ENCODE results near the gene RNF167.

The RNF167 gene

GRCh38 chr17:4935650-4936049 is 4.4 kb upstream of the RNF167 start:
- TF ChIP-seq CTBP1 (IDR thresholded peaks at IDR 0.05; ENCODE audit: borderline replicate concordance) (no peak), ARNT (IDR thresholded peaks at IDR 0.05) (no peak), TARDBP (IDR thresholded peaks at IDR 0.05) (no peak), ELF4 (IDR thresholded peaks at IDR 0.05) (no peak), SP1 (IDR thresholded peaks at IDR 0.05) (no peak), BHLHE40 (IDR thresholded peaks at IDR 0.05; ENCODE audit: borderline replicate concordance) (no peak), FOXM1 (IDR thresholded peaks at IDR 0.05; ENCODE audit: borderline replicate concordance) (no peak), ZNF384 (IDR thresholded peaks at IDR 0.05) (no peak), HDGF (IDR thresholded peaks at IDR 0.05; ENCODE audit: borderline replicate concordance) (no peak), FOXK2 (IDR thresholded peaks at IDR 0.05) (no peak), FOXA1 (IDR thresholded peaks at IDR 0.05) (no peak), SUZ12 (IDR thresholded peaks at IDR 0.05) (no peak), PKNOX1 (IDR thresholded peaks at IDR 0.05) (no peak), L3MBTL2 (conservative IDR thresholded peaks at IDR 0.05) (no peak), NFRKB (IDR thresholded peaks at IDR 0.05) (no peak), LEF1 (IDR thresholded peaks at IDR 0.05; ENCODE audit: borderline replicate concordance) (no peak)
- POLR2A ChIA-PET = interaction anchor here (1.4 kb wide), 1 partner anchor 13 kb away, joined by 6 read pairs; no protein-coding TSS in a partner anchor
- CTCF ChIA-PET = no interaction called here
- DNase-seq (ENCODE audit: extremely low spot score) = no peak

DNA sequence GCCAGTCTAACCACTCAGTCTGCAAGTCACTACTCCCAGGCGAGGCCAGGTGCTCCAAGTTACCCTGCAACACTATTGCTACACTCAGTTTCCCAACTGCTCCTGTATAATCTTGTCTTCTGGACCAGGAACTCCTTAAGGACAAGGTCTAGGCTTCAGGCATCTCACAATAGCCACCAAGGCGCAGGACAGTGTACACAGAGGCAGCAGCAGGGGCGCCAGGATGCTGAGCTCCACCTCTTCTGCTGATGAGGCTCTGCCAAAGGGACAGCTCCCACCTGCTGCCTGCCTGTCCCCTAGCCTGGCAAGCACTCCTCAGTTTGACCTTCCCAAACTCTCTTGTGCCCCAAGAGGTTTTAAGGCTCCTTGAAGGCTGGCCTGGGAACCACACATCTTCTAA is 3.6 kb upstream of the RNF167 start:
- TF ChIP-seq CTBP1 (IDR thresholded peaks at IDR 0.05; ENCODE audit: borderline replicate concordance) = no peak
- no peak for TF ChIP-seq FOXM1 (IDR thresholded peaks at IDR 0.05; ENCODE audit: borderline replicate concordance)
- no peak for TF ChIP-seq TARDBP (IDR thresholded peaks at IDR 0.05)
- TF ChIP-seq SUZ12 (IDR thresholded peaks at IDR 0.05) = no peak
- TF ChIP-seq ELF4 (IDR thresholded peaks at IDR 0.05) = no peak
- no peak for TF ChIP-seq FOXA1 (IDR thresholded peaks at IDR 0.05)
- TF ChIP-seq LEF1 (IDR thresholded peaks at IDR 0.05; ENCODE audit: borderline replicate concordance) = no peak
- ChIA-PET POLR2A (interaction anchor here (1.1 to 1.5 kb wide), 3 partner anchors 12 to 27 kb away, joined by 3 to 6 read pairs (median 5); partner anchors contain the start of gene PFN1), CTCF (no interaction called here)
- DNase-seq (ENCODE audit: extremely low spot score) = no peak

DNA sequence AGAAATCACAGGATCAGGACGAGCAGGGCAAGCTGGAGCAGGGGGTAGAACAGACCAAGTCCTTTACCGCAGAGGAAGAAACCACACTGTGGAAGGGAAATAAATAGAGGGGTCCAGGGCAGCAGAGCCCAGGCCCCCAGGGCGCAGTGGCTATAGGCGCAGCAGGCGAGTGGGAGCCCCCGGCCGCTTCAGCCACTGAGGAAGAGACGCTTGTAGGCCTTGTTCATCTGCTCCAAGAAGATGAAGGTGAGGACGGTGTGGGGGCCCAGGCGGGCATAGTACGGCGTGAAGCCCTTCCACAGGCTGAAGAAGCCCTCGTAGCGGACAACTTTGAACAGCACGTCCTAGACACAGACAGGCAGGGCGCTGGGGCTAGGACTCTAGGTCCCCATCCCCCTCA is 2.5 kb upstream of the RNF167 start:
- no peak for DNase-seq (ENCODE audit: extremely low spot score)
- no peak for TF ChIP-seq ELF4 (IDR thresholded peaks at IDR 0.05)
- ChIA-PET POLR2A (interaction anchor here (1.5 to 3.5 kb wide), 2 partner anchors 28 to 29 kb away, joined by 5 to 38 read pairs; no protein-coding TSS in a partner anchor), CTCF (no interaction called here)

GRCh38 chr17:4938069-4938491 is 2.0 kb upstream of the RNF167 start:
- no peak for TF ChIP-seq FOXK2 (IDR thresholded peaks at IDR 0.05)
- TF ChIP-seq TARDBP (IDR thresholded peaks at IDR 0.05) = no peak
- TF ChIP-seq HDGF (IDR thresholded peaks at IDR 0.05; ENCODE audit: borderline replicate concordance) = no peak
- no peak for TF ChIP-seq SUZ12 (IDR thresholded peaks at IDR 0.05)
- no peak for TF ChIP-seq CTBP1 (IDR thresholded peaks at IDR 0.05; ENCODE audit: borderline replicate concordance)
- no peak for TF ChIP-seq LEF1 (IDR thresholded peaks at IDR 0.05; ENCODE audit: borderline replicate concordance)
- TF ChIP-seq SP1 (IDR thresholded peaks at IDR 0.05) = no peak
- no peak for TF ChIP-seq FOXA1 (IDR thresholded peaks at IDR 0.05)
- no peak for TF ChIP-seq ZNF384 (IDR thresholded peaks at IDR 0.05)
- no peak for TF ChIP-seq BHLHE40 (IDR thresholded peaks at IDR 0.05; ENCODE audit: borderline replicate concordance)
- no peak for TF ChIP-seq FOXM1 (IDR thresholded peaks at IDR 0.05; ENCODE audit: borderline replicate concordance)
- TF ChIP-seq L3MBTL2 (conservative IDR thresholded peaks at IDR 0.05) = no peak
- no peak for TF ChIP-seq ELF4 (IDR thresholded peaks at IDR 0.05)
- no peak for TF ChIP-seq PKNOX1 (IDR thresholded peaks at IDR 0.05)
- TF ChIP-seq ARNT (IDR thresholded peaks at IDR 0.05) = no peak
- TF ChIP-seq NFRKB (IDR thresholded peaks at IDR 0.05) = no peak
- ChIA-PET POLR2A (interaction anchor here (3.5 kb wide), 1 partner anchor 29 kb away, joined by 38 read pairs; no protein-coding TSS in a partner anchor), CTCF (no interaction called here)
- DNase-seq (ENCODE audit: extremely low spot score) = no peak

DNA sequence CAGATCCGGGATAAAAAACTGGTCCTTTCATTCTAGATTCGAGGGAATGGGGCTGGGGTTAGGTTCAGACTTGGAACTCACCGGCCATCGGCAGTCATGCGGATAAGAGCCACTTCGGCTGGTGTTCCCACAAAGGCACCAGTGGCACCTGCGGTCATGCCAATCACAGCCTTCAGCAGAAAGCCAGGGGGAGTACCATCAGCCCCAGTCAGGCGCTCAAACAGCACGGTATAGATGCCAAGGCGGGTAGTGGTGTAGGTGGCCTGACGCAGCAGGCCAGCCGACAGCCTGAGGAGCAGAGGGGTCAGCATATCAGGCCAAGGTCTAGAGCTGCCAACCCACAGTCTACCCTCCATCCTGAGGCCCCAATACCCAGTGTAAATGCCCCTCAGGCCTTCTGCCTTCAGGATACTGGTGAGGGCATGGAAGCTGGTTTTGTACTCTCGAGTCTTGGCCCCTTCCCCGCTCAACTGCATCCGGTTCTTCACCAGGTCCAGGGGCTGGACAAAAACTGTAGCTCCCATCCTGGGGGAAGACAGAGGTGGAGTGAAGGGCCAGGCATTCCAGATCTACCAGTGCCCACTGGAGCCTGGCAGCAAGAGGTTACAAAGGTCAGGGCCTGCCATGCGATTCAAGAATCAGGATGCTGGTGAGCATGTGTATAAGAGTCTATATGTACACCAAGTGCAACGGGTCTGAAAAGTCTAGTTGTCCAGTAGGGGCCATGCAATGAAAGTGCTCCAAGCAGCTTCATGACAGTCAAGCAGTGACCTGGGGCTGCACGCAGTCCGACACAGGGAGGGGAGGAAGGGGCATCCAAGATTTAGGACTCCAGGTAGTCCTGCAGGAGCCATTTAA is 1.2 kb upstream of the RNF167 start:
- POLR2A ChIA-PET = interaction anchor here (1.1 to 3.5 kb wide), 14 partner anchors 10 to 384 kb away, joined by 3 to 101 read pairs (median 13); partner anchors contain the start of genes CAMTA2, ENO3, MYBBP1A and PFN1
- DNase-seq (ENCODE audit: extremely low spot score) = no peak
- TF ChIP-seq L3MBTL2 (conservative IDR thresholded peaks at IDR 0.05) = no peak
- no peak for TF ChIP-seq CTBP1 (IDR thresholded peaks at IDR 0.05; ENCODE audit: borderline replicate concordance)
- no peak for TF ChIP-seq PKNOX1 (IDR thresholded peaks at IDR 0.05)
- no peak for TF ChIP-seq SUZ12 (IDR thresholded peaks at IDR 0.05)
- no peak for TF ChIP-seq NFRKB (IDR thresholded peaks at IDR 0.05)
- no peak for TF ChIP-seq FOXM1 (IDR thresholded peaks at IDR 0.05; ENCODE audit: borderline replicate concordance)
- no peak for TF ChIP-seq FOXA1 (IDR thresholded peaks at IDR 0.05)
- TF ChIP-seq SP1 (IDR thresholded peaks at IDR 0.05) = no peak
- CTCF ChIA-PET = interaction anchor here (0.8 kb wide), 1 partner anchor 35 kb away, joined by 3 read pairs; the partner anchor contains the start of gene CHRNE

DNA sequence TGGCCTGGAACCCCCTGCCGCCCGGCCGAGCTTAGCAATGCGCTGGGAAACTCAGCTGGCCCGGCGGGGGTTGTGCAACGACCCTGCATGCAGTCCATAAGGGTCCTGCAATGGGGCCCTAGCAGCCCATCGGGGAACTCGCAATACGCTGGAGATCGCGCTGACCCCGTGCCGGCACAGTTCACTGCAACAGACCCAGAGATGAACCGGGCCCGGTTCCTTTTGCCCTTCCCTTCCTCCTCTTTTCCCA is 597 bp upstream of the RNF167 start:
- ChIA-PET POLR2A (interaction anchor here (0.8 to 3.5 kb wide), 25 partner anchors 10 to 384 kb away, joined by 3 to 101 read pairs (median 6); partner anchors contain the start of genes CAMTA2, ENO3, INCA1 and KIF1C), CTCF (interaction anchor here (0.8 kb wide), 1 partner anchor 36 kb away, joined by 3 read pairs; the partner anchor contains the start of gene CHRNE)
- no peak for DNase-seq (ENCODE audit: extremely low spot score)
- TF ChIP-seq ELF4 (IDR thresholded peaks at IDR 0.05) (no peak), TARDBP (IDR thresholded peaks at IDR 0.05) (no peak), LEF1 (IDR thresholded peaks at IDR 0.05; ENCODE audit: borderline replicate concordance) (no peak), ARNT (IDR thresholded peaks at IDR 0.05) (no peak), PKNOX1 (IDR thresholded peaks at IDR 0.05) (no peak), FOXA1 (IDR thresholded peaks at IDR 0.05) (no peak), CTBP1 (IDR thresholded peaks at IDR 0.05; ENCODE audit: borderline replicate concordance) (no peak), FOXK2 (IDR thresholded peaks at IDR 0.05) (no peak), ZNF384 (IDR thresholded peaks at IDR 0.05) (no peak), HDGF (IDR thresholded peaks at IDR 0.05; ENCODE audit: borderline replicate concordance) (no peak), SUZ12 (IDR thresholded peaks at IDR 0.05) (no peak)

Measured in HEK293T (cell line).